Measurements from ENCODE around the gene GSE1.
A peak's percentile ranks its signal among the peaks of the same experiment; 100 is the strongest.

The GSE1 gene

GRCh38 chr16:85664580-85665372 is 51.7 kb downstream of the GSE1 start:
- DNase-seq, result no peak

GRCh38 chr16:85665373-85665740 is 52.2 kb downstream of the GSE1 start:
- DNase-seq, result no peak

GRCh38 chr16:85665929-85666328 is 52.8 kb downstream of the GSE1 start:
- no peak for DNase-seq

- no peak for DNase-seq
These were observed 54.1 kb downstream of the GSE1 start for GRCh38 chr16:85667261-85667660.

- no peak for DNase-seq
These were observed 54.8 kb downstream of the GSE1 start for GRCh38 chr16:85667841-85668413.

GRCh38 chr16:85668676-85669424 is 55.7 kb downstream of the GSE1 start:
- no peak for DNase-seq

- DNase-seq, result no peak
These were observed 57.7 kb downstream of the GSE1 start for GRCh38 chr16:85670840-85671239.

GRCh38 chr16:85673529-85674417 is 60.7 kb downstream of the GSE1 start:
- DNase-seq, result peak; percentile 69

GRCh38 chr16:85674418-85674755 is 61.3 kb downstream of the GSE1 start:
- no peak for DNase-seq

GRCh38 chr16:85674828-85675227 is 61.7 kb downstream of the GSE1 start:
- no peak for DNase-seq

- peak; percentile 38 for DNase-seq
These were observed 62.2 kb downstream of the GSE1 start for GRCh38 chr16:85675251-85675874.

- no peak for DNase-seq
These were observed 63.3 kb downstream of the GSE1 start for GRCh38 chr16:85676466-85676865.

GRCh38 chr16:85677383-85677967 is 64.4 kb downstream of the GSE1 start:
- no peak for DNase-seq

- no peak for DNase-seq
These were observed 64.9 kb downstream of the GSE1 start for GRCh38 chr16:85678016-85678415.

GRCh38 chr16:85678821-85679220 is 65.7 kb downstream of the GSE1 start:
- no peak for DNase-seq

GRCh38 chr16:85679870-85680269 is 66.7 kb downstream of the GSE1 start:
- DNase-seq, result no peak

GRCh38 chr16:85680352-85680944 is 67.3 kb downstream of the GSE1 start:
- no peak for DNase-seq

- DNase-seq, result peak; percentile 82
These were observed 68.1 kb downstream of the GSE1 start for GRCh38 chr16:85681255-85681654.

- DNase-seq, result peak; percentile 49
These were observed 69.4 kb downstream of the GSE1 start for GRCh38 chr16:85682516-85682915.

GRCh38 chr16:85683363-85683762 is 70.2 kb downstream of the GSE1 start:
- peak; percentile 72 for DNase-seq

- DNase-seq, result no peak
These were observed 72.1 kb downstream of the GSE1 start for GRCh38 chr16:85685251-85685650.
